ENCODE results near the gene KRTAP5-2. TPM values are rescaled to one million over a fixed set of nuclear protein-coding genes. Genes with fewer than 3 reads are reported as not detected.

Gene KRTAP5-2
- total and polyA plus RNA-seq, 2 of the 4 experiments (the other 2 are of a cell fraction): not detected

DNA sequence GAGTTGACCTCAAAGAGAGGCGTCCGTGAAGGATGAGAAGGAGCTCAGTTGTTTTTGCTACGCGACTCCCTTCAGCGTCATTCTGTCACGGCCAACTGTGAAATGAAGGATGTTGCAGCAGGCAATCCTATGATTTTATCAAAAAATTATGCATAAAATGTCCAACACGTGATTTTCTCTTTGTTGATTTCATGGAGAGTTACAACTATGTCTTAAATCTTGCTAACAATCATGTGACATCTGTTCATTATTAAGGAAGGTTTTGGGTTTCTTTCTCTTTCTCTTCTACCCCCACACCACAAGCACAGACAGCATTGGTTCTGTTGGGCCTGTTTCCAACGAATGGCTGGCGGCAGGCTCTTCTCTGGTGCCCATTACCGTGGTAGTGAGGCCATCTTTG is 20.1 kb upstream of the KRTAP5-2 start:
- H3K4me1 ChIP-seq (ENCODE audit: control insufficient read depth, insufficient read depth, low read length): no peaks in the 10 kb centered on the region
- H3K79me1 ChIP-seq (ENCODE audit: low read depth in 1 of 2, low read length in 2 of 2): no peaks in the 10 kb centered on the region
- H3K56ac ChIP-seq (ENCODE audit: extremely low read depth, insufficient read depth, low read length): no peak overlapping the region
- H3K23ac ChIP-seq (ENCODE audit: low read depth, low read length): no peak overlapping the region
- H3K27me3 ChIP-seq (ENCODE audit: control insufficient read depth, insufficient read depth, low read length): peaks cover 27% of the 10 kb centered on the region
- ATAC-seq (ENCODE audit: low read depth) (no peak), DNase-seq (no peak)
- WGBS, 2 experiments (ENCODE audit: extremely low coverage in 2 of 2, insufficient read length in 1 of 2): 80% methylated on average over 2 of the region's 10 CpGs; no CpG with 5 or more reads in 1 of the 2 experiments
- no peak overlapping the region for H2AK5ac ChIP-seq (ENCODE audit: low read depth, low read length)
- no peak overlapping the region for H3K4me2 ChIP-seq (ENCODE audit: low read depth, low read length)
- H4K5ac ChIP-seq (ENCODE audit: low read depth, low read length): no peak overlapping the region
- no peak overlapping the region for H4K91ac ChIP-seq (ENCODE audit: insufficient read depth, low read depth, low read length)
- no peak overlapping the region for H3K27ac ChIP-seq (ENCODE audit: insufficient read depth, low read length)
- H3K36me3 ChIP-seq (ENCODE audit: control insufficient read depth, insufficient read depth, low read length): no peaks in the 10 kb centered on the region
- dilution Hi-C loops (cut with HindIII; ENCODE audit: low sequenced_read_pairs, unreplicated experiment) (no loop called here), intact Hi-C loops (cut with micrococcal nuclease) (no loop called here), in situ Hi-C loops (cut with MboI; ENCODE audit: low sequenced_read_pairs) (no loop called here)
- H2BK5ac ChIP-seq (ENCODE audit: low read depth, low read length, poor library complexity, severe bottlenecking): no peak overlapping the region
- no peak for TF ChIP-seq CTCF (conservative IDR thresholded peaks at IDR 0.05; ENCODE audit: low read depth, low read length)
- BruUV-seq (replicated peaks): no TSS peak
- no peak overlapping the region for H2BK20ac ChIP-seq (ENCODE audit: low read depth, low read length)
- no peak overlapping the region for H2AFZ ChIP-seq (replicated peaks; ENCODE audit: low read length, poor library complexity)
- H2AK9ac ChIP-seq (replicated peaks; ENCODE audit: low read depth, low read length, poor library complexity): no peak overlapping the region
- no peak overlapping the region for H2BK15ac ChIP-seq (ENCODE audit: low read depth, low read length)
- no peak overlapping the region for H4K8ac ChIP-seq (ENCODE audit: low read depth in 2 of 2, low read length in 2 of 2)
- no peak overlapping the region for H3K4me3 ChIP-seq (ENCODE audit: insufficient read depth, low read depth, low read length)
- no peak overlapping the region for H2BK120ac ChIP-seq (ENCODE audit: low read depth, low read length)
- no peak overlapping the region for H3K18ac ChIP-seq (ENCODE audit: low read depth, low read length)
- no peak overlapping the region for H3K9ac ChIP-seq (ENCODE audit: low read depth, low read length)
- H3K4ac ChIP-seq (ENCODE audit: low read depth, low read length): no peak overlapping the region
- 0 out of 2 replicates have a peak, but pooled peaks cover 2% of the 10 kb centered on the region for H3K9me3 ChIP-seq (ENCODE audit: control insufficient read depth, insufficient read depth, low read length)
- no peaks in the 10 kb centered on the region for H4K20me1 ChIP-seq (ENCODE audit: insufficient read depth, low read length)
- POLR2A ChIA-PET (ENCODE audit: unreplicated experiment): no interaction called here
- CTCF ChIA-PET: no interaction called here
- no peak overlapping the region for H3K14ac ChIP-seq (replicated peaks; ENCODE audit: low read depth, low read length)
- H3K9me1 ChIP-seq (ENCODE audit: insufficient read depth, low read length): no peaks in the 10 kb centered on the region
